ENCODE results near the gene CNTN5. TPM values are rescaled to one million over a fixed set of nuclear protein-coding genes. Genes with fewer than 3 reads are reported as not detected.
A peak's percentile ranks its signal among the peaks of the same experiment; 100 is the strongest.

The CNTN5 gene
- polyA plus RNA-seq, 1 donor (not counting 4 experiments of a cell fraction or from before 2014, with no cell fraction given): not detected

- Histone ChIP-seq H3K4me3 (ENCODE audit: control insufficient read depth in 2 of 3, extremely low read depth in 1 of 3, insufficient read depth in 2 of 3, low read depth in 1 of 3, low read length in 3 of 3) (no peak overlapping the region), H3K36me3 (ENCODE audit: control insufficient read depth in 2 of 2, extremely low read depth in 1 of 2, insufficient read depth in 2 of 2, low read length in 2 of 2) (no peaks in the 10 kb centered on the region), H3K27me3 (ENCODE audit: control insufficient read depth, extremely low read depth, insufficient read depth, low read length) (no peaks in the 10 kb centered on the region), H2AFZ (ENCODE audit: control insufficient read depth, low read length) (peak overlapping the region; percentile 28), H3K9ac (ENCODE audit: control insufficient read depth, extremely low read depth, insufficient read depth, low read length) (no peak overlapping the region), H3K9me1 (ENCODE audit: control insufficient read depth, extremely low read depth, insufficient read depth, low read length) (no peaks in the 10 kb centered on the region), H3K9me3 (ENCODE audit: control insufficient read depth, low read depth, low read length) (peaks cover 2% of the 10 kb centered on the region), H3K27ac (ENCODE audit: control insufficient read depth, insufficient read depth, low read length) (no peak overlapping the region), H3K4me2 (ENCODE audit: control insufficient read depth, extremely low read depth, insufficient read depth, low read depth, low read length) (peak overlapping the region; percentile 19), H3K79me2 (ENCODE audit: control insufficient read depth, insufficient read depth, low read length) (no peaks in the 10 kb centered on the region), H3K4me1 (ENCODE audit: control insufficient read depth, extremely low read depth, insufficient read depth, low read length) (peaks cover 3% of the 10 kb centered on the region), H4K20me1 (ENCODE audit: control insufficient read depth, extremely low read depth, insufficient read depth, low read length) (no peaks in the 10 kb centered on the region)
- FAIRE-seq: no peak
- dilution Hi-C loops (cut with MboI; ENCODE audit: extremely low pct_ligation_motif_present, low sequenced_read_pairs): no loop called here
- TF ChIP-seq CTCF (optimal IDR thresholded peaks at IDR 0.05 in 1 of 3, IDR thresholded peaks at IDR 0.05 in 1 of 3, conservative IDR thresholded peaks at IDR 0.05 in 1 of 3; ENCODE audit: extremely low read depth in 1 of 3, insufficient read depth in 2 of 3, low read length in 3 of 3) (no peak), EZH2 (IDR thresholded peaks at IDR 0.05; ENCODE audit: low read length) (no peak)
- DNase-seq (ENCODE audit: low read depth, low spot score): peak; percentile 9
These were observed 1187.5 kb downstream of the CNTN5 start for GRCh38 chr11:100208207-100208606.

GRCh38 chr11:100214791-100215190, 1194.0 kb downstream of the CNTN5 start:
- FAIRE-seq: no peak
- Histone ChIP-seq H3K79me2 (ENCODE audit: control insufficient read depth, insufficient read depth, low read length) (no peaks in the 10 kb centered on the region), H3K9me1 (ENCODE audit: control insufficient read depth, extremely low read depth, insufficient read depth, low read length) (no peaks in the 10 kb centered on the region)

More at GRCh38 chr11:100214791-100215190, 1194.0 kb downstream of the CNTN5 start:
- Histone ChIP-seq H3K4me2 (ENCODE audit: control insufficient read depth, extremely low read depth, insufficient read depth, low read depth, low read length) (no peak overlapping the region), H3K4me1 (ENCODE audit: control insufficient read depth, extremely low read depth, insufficient read depth, low read length) (no peaks in the 10 kb centered on the region), H2AFZ (ENCODE audit: control insufficient read depth, low read length) (no peak overlapping the region), H4K20me1 (ENCODE audit: control insufficient read depth, extremely low read depth, insufficient read depth, low read length) (no peaks in the 10 kb centered on the region), H3K27ac (ENCODE audit: control insufficient read depth, insufficient read depth, low read length) (no peak overlapping the region), H3K36me3 (ENCODE audit: control insufficient read depth in 2 of 2, extremely low read depth in 1 of 2, insufficient read depth in 2 of 2, low read length in 2 of 2) (no peaks in the 10 kb centered on the region), H3K4me3 (ENCODE audit: control insufficient read depth in 2 of 3, extremely low read depth in 1 of 3, insufficient read depth in 2 of 3, low read depth in 1 of 3, low read length in 3 of 3) (no peak overlapping the region), H3K9ac (ENCODE audit: control insufficient read depth, extremely low read depth, insufficient read depth, low read length) (no peak overlapping the region), H3K9me3 (ENCODE audit: control insufficient read depth, low read depth, low read length) (no peaks in the 10 kb centered on the region), H3K27me3 (ENCODE audit: control insufficient read depth, extremely low read depth, insufficient read depth, low read length) (no peaks in the 10 kb centered on the region)
- dilution Hi-C loops (cut with MboI; ENCODE audit: extremely low pct_ligation_motif_present, low sequenced_read_pairs): no loop called here
- DNase-seq (ENCODE audit: low read depth, low spot score): no peak
- no peak for TF ChIP-seq EZH2 (IDR thresholded peaks at IDR 0.05; ENCODE audit: low read length)
- no peak for TF ChIP-seq CTCF (optimal IDR thresholded peaks at IDR 0.05 in 1 of 3, IDR thresholded peaks at IDR 0.05 in 1 of 3, conservative IDR thresholded peaks at IDR 0.05 in 1 of 3; ENCODE audit: extremely low read depth in 1 of 3, insufficient read depth in 2 of 3, low read length in 3 of 3)
